Naive thymus-derived CD4-positive, alpha-beta T cell (primary cell): ENCODE data around the gene OS9. TPM values are rescaled to one million over a fixed set of nuclear protein-coding genes. Genes with fewer than 3 reads are reported as not detected.
A peak's percentile ranks its signal among the peaks of the same experiment; 100 is the strongest.
"Not testable (repeated sequence)": the region's sequence is repeated elsewhere in the genome, so short reads cannot be mapped to it uniquely, and the experiment has no call there.

Source experiments
- ATAC-seq: fragments of 150-1000 bp; cut with Tn5 transposase; 2 replicates; pipeline ENCODE4 v1.10.0; 2021; ENCODE audit warnings: mild to moderate bottlenecking, moderate library complexity
- CTCF ChIA-PET: fragments of 350-600 bp; sonication (Branson Sonifier 250); formaldehyde crosslinking; loops from one replicate; lab custom pipeline; 2021; ENCODE audit warnings: antibody characterized with exemption; lab: Charles Lee
- POLR2A ChIA-PET: fragments of 350-600 bp; sonication (Branson Sonifier 250); formaldehyde crosslinking; loops from one replicate; lab custom pipeline; 2021; ENCODE audit warnings: antibody characterized with exemption, inconsistent platforms; lab: Charles Lee
- DNase-seq, 9 donors: peaks; one replicate each; pipeline versions ENCODE4 v3.0.0 to v3.0.0-alpha.2; 2020 to 2022; ENCODE audit warnings: mixed read lengths in 1 of 9
- H3K27ac ChIP-seq: one replicate; pipeline ENCODE4 v1.7.0; 2013; ENCODE audit warnings: mild to moderate bottlenecking, low read depth, low read length, moderate library complexity
- H3K27me3 ChIP-seq, 2 donors: one replicate each; pipeline ENCODE4 v1.7.0; 2013; ENCODE audit warnings: low read length in 2 of 2, mild to moderate bottlenecking in 2 of 2, moderate library complexity in 2 of 2; ENCODE audit not compliant: control insufficient read depth in 2 of 2, insufficient read depth in 2 of 2
- H3K36me3 ChIP-seq, 3 experiments: 1 replicate in 2 of 3; 2 replicates in 1 of 3; pipeline ENCODE4 v1.7.0; 2013; ENCODE audit warnings: low read length in 3 of 3, mild to moderate bottlenecking in 3 of 3, moderate library complexity in 1 of 3; ENCODE audit not compliant: insufficient read depth in 3 of 3, control insufficient read depth in 2 of 3
- H3K4me1 ChIP-seq, 2 donors: one replicate each; pipeline ENCODE4 v1.7.0; 2013; ENCODE audit warnings: low read length in 2 of 2, mild to moderate bottlenecking in 2 of 2, moderate library complexity in 1 of 2; ENCODE audit not compliant: control insufficient read depth in 2 of 2, insufficient read depth in 2 of 2
- H3K4me3 ChIP-seq: 2 replicates; pipeline ENCODE4 v1.7.0; 2013; ENCODE audit warnings: mild to moderate bottlenecking, low read length
- H3K9me3 ChIP-seq, 3 experiments: 1 replicate in 2 of 3; 2 replicates in 1 of 3; pipeline ENCODE4 v1.7.0; 2013; ENCODE audit warnings: low read length in 3 of 3; ENCODE audit not compliant: control insufficient read depth in 2 of 3
- H3K27ac Mint-ChIP-seq, 9 donors: one replicate each; pipeline ENCODE4 v1.8.0; 2020 to 2022; ENCODE audit warnings: mixed read lengths in 9 of 9, mild to moderate bottlenecking in 8 of 9, moderate library complexity in 5 of 9, inconsistent platforms in 2 of 9
- H3K27me3 Mint-ChIP-seq, 5 donors: one replicate each; pipeline ENCODE4 v1.8.0; 2021 to 2022; ENCODE audit warnings: mixed read lengths in 5 of 5, mild to moderate bottlenecking in 1 of 5
- H3K36me3 Mint-ChIP-seq, 5 donors: one replicate each; pipeline ENCODE4 v1.8.0; 2020 to 2022; ENCODE audit warnings: mixed read lengths in 5 of 5, mild to moderate bottlenecking in 3 of 5, inconsistent platforms in 1 of 5
- H3K4me1 Mint-ChIP-seq, 7 donors: one replicate each; pipeline ENCODE4 v1.8.0; 2020 to 2022; ENCODE audit warnings: mixed read lengths in 7 of 7, mild to moderate bottlenecking in 3 of 7, inconsistent platforms in 1 of 7
- H3K4me3 Mint-ChIP-seq, 10 donors: one replicate each; pipeline ENCODE4 v1.8.0; 2020 to 2022; ENCODE audit warnings: mild to moderate bottlenecking in 10 of 10, mixed read lengths in 10 of 10, moderate library complexity in 6 of 10, inconsistent platforms in 2 of 10
- H3K9me3 Mint-ChIP-seq, 11 donors: one replicate each; pipeline ENCODE4 v1.8.0; 2020 to 2022; ENCODE audit warnings: mixed read lengths in 11 of 11, mild to moderate bottlenecking in 4 of 11, inconsistent platforms in 1 of 11, moderate library complexity in 1 of 11
- intact Hi-C, 2 donors: fragments of 100-400 bp; cut with micrococcal nuclease; formaldehyde crosslinking; loops; one replicate each; pipeline ENCODE4 v1.15.1; 2023
- polyA plus RNA-seq, 2 donors: library from polyadenylated mRNA; unstranded; fragments of 300-500 nt; fragmentation: Illumina TruSeq; gene quantifications; one replicate each; pipeline ENCODE4 v1.2.3, GENCODE V29; 2021
- total RNA-seq, 6 experiments: library from RNA in 5 of 6; stranded (reverse) in 5 of 6; gene quantifications; 1 replicate in 5 of 6; 2 replicates in 1 of 6; pipeline ENCODE4 v1.2.3 and lab custom pipeline; 2021 to 2026

The OS9 gene
- total and polyA plus RNA-seq, 7 experiments from 2014 or later = 59.5 to 175 (median 148) TPM

DNA sequence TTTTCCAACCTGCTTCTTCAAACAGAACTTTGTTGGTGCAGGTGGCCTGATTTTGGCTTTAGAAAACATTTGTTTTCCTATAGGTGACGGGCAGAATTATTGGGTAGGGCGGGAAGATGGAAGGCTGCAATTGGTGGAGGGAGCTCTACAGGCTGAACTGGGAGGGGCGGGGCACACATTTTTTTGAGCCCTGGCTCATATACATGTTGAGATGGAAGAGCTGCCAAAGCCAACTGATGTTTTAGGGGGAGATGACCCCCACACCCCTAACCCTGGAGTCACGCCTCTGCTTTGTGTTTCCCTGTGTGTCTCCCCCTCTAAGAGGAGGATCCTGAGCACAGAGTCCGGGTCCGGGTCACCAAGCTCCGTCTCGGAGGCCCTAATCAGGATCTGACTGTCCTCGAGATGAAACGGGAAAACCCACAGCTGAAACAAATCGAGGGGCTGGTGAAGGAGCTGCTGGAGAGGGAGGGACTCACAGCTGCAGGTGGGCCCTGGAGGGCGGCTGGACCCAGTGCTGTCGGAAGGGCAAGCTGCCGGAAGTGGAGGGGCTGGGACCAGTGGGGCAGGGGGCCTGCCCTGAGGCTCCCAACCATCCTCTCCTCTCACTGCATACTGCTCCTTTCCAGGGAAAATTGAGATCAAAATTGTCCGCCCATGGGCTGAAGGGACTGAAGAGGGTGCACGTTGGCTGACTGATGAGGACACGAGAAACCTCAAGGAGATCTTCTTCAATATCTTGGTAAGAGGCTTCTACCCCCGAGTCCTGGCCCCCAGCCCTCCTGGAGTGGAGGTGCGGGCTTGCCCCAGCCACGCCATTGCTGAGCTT is 26.1 kb downstream of the OS9 start:
- peak overlapping the region; percentile 8 to 93 (median 23) for H3K27ac Mint-ChIP-seq
- DNase-seq (no peak), ATAC-seq (no peak)
- Histone ChIP-seq H3K27ac (no peak overlapping the region), H3K4me3 (no peak overlapping the region), H3K4me1 (no peaks in the 10 kb centered on the region), H3K36me3 (peaks cover 15 to 65% (median 18%) of the 10 kb centered on the region in 3 experiments), H3K9me3 (no peaks in the 10 kb centered on the region), H3K27me3 (no peaks in the 10 kb centered on the region)
- no peak overlapping the region for H3K4me3 Mint-ChIP-seq
- peaks cover 10 to 26% (median 15%) of the 10 kb centered on the region in 5 donors for H3K36me3 Mint-ChIP-seq
- no peaks in the 10 kb centered on the region for H3K27me3 Mint-ChIP-seq
- H3K9me3 Mint-ChIP-seq = no peaks in the 10 kb centered on the region
- POLR2A ChIA-PET = interaction anchor here (1.0 kb wide), 1 partner anchor 19 kb away, joined by 3 read pairs; no protein-coding TSS in a partner anchor
- CTCF ChIA-PET = interaction anchor here (0.6 kb wide), 1 partner anchor 465 kb away, joined by 4 read pairs; no protein-coding TSS in a partner anchor
- H3K4me1 Mint-ChIP-seq = peaks cover 5 to 26% (median 16%) of the 10 kb centered on the region in 7 donors
- intact Hi-C loops = no loop called here

DNA sequence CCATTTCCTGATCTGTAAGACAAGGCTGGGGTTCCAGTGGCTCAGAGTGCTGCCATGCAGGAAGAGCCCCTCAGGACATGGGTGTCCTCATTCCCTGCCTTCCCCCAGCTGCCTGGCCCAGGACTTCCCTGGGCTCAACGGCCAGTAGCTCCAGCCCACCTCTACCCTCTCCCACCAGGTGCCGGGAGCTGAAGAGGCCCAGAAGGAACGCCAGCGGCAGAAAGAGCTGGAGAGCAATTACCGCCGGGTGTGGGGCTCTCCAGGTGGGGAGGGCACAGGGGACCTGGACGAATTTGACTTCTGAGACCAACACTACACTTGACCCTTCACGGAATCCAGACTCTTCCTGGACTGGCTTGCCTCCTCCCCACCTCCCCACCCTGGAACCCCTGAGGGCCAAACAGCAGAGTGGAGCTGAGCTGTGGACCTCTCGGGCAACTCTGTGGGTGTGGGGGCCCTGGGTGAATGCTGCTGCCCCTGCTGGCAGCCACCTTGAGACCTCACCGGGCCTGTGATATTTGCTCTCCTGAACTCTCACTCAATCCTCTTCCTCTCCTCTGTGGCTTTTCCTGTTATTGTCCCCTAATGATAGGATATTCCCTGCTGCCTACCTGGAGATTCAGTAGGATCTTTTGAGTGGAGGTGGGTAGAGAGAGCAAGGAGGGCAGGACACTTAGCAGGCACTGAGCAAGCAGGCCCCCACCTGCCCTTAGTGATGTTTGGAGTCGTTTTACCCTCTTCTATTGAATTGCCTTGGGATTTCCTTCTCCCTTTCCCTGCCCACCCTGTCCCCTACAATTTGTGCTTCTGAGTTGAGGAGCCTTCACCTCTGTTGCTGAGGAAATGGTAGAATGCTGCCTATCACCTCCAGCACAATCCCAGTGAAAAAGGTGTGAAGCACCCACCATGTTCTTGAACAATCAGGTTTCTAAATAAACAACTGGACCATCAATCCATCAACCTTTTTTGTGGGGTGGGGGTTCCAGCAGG is 27.0 kb downstream of the OS9 start:
- POLR2A ChIA-PET = interaction anchor here (0.6 to 1.0 kb wide), 2 partner anchors 18 to 83 kb away, joined by 3 read pairs; no protein-coding TSS in a partner anchor
- Mint-ChIP-seq H3K9me3 (no peaks in the 10 kb centered on the region), H3K4me3 (no peak overlapping the region), H3K27me3 (no peaks in the 10 kb centered on the region), H3K36me3 (peaks cover 7 to 22% (median 15%) of the 10 kb centered on the region in 5 donors), H3K4me1 (peaks cover 10 to 28% (median 18%) of the 10 kb centered on the region in 7 donors), H3K27ac (peak overlapping the region in 4 of 9 donors; percentile 25 to 66 (median 39))
- Histone ChIP-seq H3K27ac (no peak overlapping the region), H3K4me3 (no peak overlapping the region), H3K4me1 (no peaks in the 10 kb centered on the region), H3K36me3 (peaks cover 14 to 62% (median 18%) of the 10 kb centered on the region in 3 experiments), H3K27me3 (no peaks in the 10 kb centered on the region), H3K9me3 (no peaks in the 10 kb centered on the region)
- no peak for ATAC-seq
- DNase-seq = no peak
- intact Hi-C loops = no loop called here
- CTCF ChIA-PET = interaction anchor here (0.6 kb wide), 1 partner anchor 466 kb away, joined by 4 read pairs; no protein-coding TSS in a partner anchor

- Mint-ChIP-seq H3K27ac (peak overlapping the region in 4 of 9 donors; percentile 34 to 74 (median 57)), H3K36me3 (peaks cover 7 to 23% (median 15%) of the 10 kb centered on the region in 5 donors), H3K4me1 (peaks cover 12 to 28% (median 18%) of the 10 kb centered on the region in 7 donors)
- H3K4me1 ChIP-seq, H3K27me3 Mint-ChIP-seq, H3K27me3 ChIP-seq, H3K27ac ChIP-seq, H3K4me3 Mint-ChIP-seq, intact Hi-C loops, H3K4me3 ChIP-seq, ATAC-seq, H3K9me3 ChIP-seq, H3K9me3 Mint-ChIP-seq, DNase-seq: not testable (repeated sequence)
- peaks cover 8 to 60% (median 15%) of the 10 kb centered on the region in 3 experiments for H3K36me3 ChIP-seq
- CTCF ChIA-PET = interaction anchor here (0.7 kb wide), 1 partner anchor 1733 kb away, joined by 6 read pairs; no protein-coding TSS in a partner anchor
- POLR2A ChIA-PET = interaction anchor here (1.2 to 2.7 kb wide), 3 partner anchors 11 to 29 kb away, joined by 5 to 10 read pairs (median 7); no protein-coding TSS in a partner anchor
These were observed 28.1 kb downstream of the OS9 start for GRCh38 chr12:57721846-57722608.

GRCh38 chr12:57722716-57723629 is 29.0 kb downstream of the OS9 start:
- POLR2A ChIA-PET = interaction anchor here (0.6 to 2.7 kb wide), 6 partner anchors 8 to 970 kb away, joined by 3 to 10 read pairs (median 4); no protein-coding TSS in a partner anchor
- Mint-ChIP-seq H3K36me3 (peaks cover 7 to 25% (median 17%) of the 10 kb centered on the region in 5 donors), H3K4me3 (no peak overlapping the region), H3K27me3 (no peaks in the 10 kb centered on the region), H3K9me3 (peaks cover 0 to 1% (median 0%) of the 10 kb centered on the region in 11 donors), H3K4me1 (peaks cover 13 to 28% (median 18%) of the 10 kb centered on the region in 7 donors), H3K27ac (peak overlapping the region in 8 of 9 donors; percentile 26 to 87 (median 70))
- H3K9me3 ChIP-seq = no peaks in the 10 kb centered on the region
- intact Hi-C loops = no loop called here
- H3K4me1 ChIP-seq = no peaks in the 10 kb centered on the region
- no peak for DNase-seq
- no peak for ATAC-seq
- H3K27me3 ChIP-seq = no peaks in the 10 kb centered on the region
- no peak overlapping the region for H3K4me3 ChIP-seq
- H3K27ac ChIP-seq = peak overlapping the region; percentile 32
- CTCF ChIA-PET = interaction anchor here (0.7 kb wide), 1 partner anchor 1734 kb away, joined by 6 read pairs; no protein-coding TSS in a partner anchor
- peaks cover 7 to 60% (median 20%) of the 10 kb centered on the region in 3 experiments for H3K36me3 ChIP-seq

GRCh38 chr12:57723630-57723962 is 29.7 kb downstream of the OS9 start:
- Mint-ChIP-seq H3K36me3 (peaks cover 7 to 26% (median 20%) of the 10 kb centered on the region in 5 donors), H3K9me3 (peaks cover 0 to 1% (median 0%) of the 10 kb centered on the region in 11 donors), H3K27ac (peak overlapping the region in 8 of 9 donors; percentile 14 to 91 (median 59)), H3K27me3 (no peaks in the 10 kb centered on the region), H3K4me1 (peaks cover 13 to 30% (median 18%) of the 10 kb centered on the region in 7 donors), H3K4me3 (no peak overlapping the region)
- CTCF ChIA-PET = interaction anchor here (0.7 kb wide), 1 partner anchor 131 kb away, joined by 3 read pairs; no protein-coding TSS in a partner anchor
- no peaks in the 10 kb centered on the region for H3K4me1 ChIP-seq
- peaks cover under 1 to 60% (median 14%) of the 10 kb centered on the region in 3 experiments for H3K36me3 ChIP-seq
- intact Hi-C loops = no loop called here
- no peaks in the 10 kb centered on the region for H3K27me3 ChIP-seq
- POLR2A ChIA-PET = interaction anchor here (1.0 to 2.7 kb wide), 4 partner anchors 8 to 18 kb away, joined by 3 to 10 read pairs (median 4); no protein-coding TSS in a partner anchor
- DNase-seq (no peak), ATAC-seq (no peak)
- no peaks in the 10 kb centered on the region for H3K9me3 ChIP-seq
- no peak overlapping the region for H3K4me3 ChIP-seq
- H3K27ac ChIP-seq = no peak overlapping the region
